Activated CD4-positive, alpha-beta T cell treated with anti-CD3 and anti-CD28 coated beads, Interleukin-2, amount 10 ng/mL, durations not matched to agents 7 days and 5 days (primary cell): ENCODE data around the gene NCBP1. TPM values are rescaled to one million over a fixed set of nuclear protein-coding genes. Genes with fewer than 3 reads are reported as not detected.
"Not testable (repeated sequence)": the region's sequence is repeated elsewhere in the genome, so short reads cannot be mapped to it uniquely, and the experiment has no call there.

ENCODE experiments used
- CTCF ChIA-PET: fragments of 350-600 bp; sonication (Branson Sonifier 250); formaldehyde crosslinking; loops from one replicate; lab custom pipeline; 2021; ENCODE audit warnings: antibody characterized with exemption; lab: Charles Lee
- POLR2A ChIA-PET: fragments of 350-600 bp; sonication (Branson Sonifier 250); formaldehyde crosslinking; loops from one replicate; lab custom pipeline; 2021; ENCODE audit warnings: antibody characterized with exemption; lab: Charles Lee
- DNase-seq: peaks from one replicate; pipeline ENCODE4 v3.0.0-alpha.2; 2020
- H3K27ac Mint-ChIP-seq: one replicate; pipeline ENCODE4 v1.8.0; 2021; ENCODE audit warnings: mild to moderate bottlenecking, moderate library complexity, mixed read lengths
- H3K27me3 Mint-ChIP-seq: one replicate; pipeline ENCODE4 v1.8.0; 2021; ENCODE audit warnings: mixed read lengths
- H3K36me3 Mint-ChIP-seq: one replicate; pipeline ENCODE4 v1.8.0; 2021; ENCODE audit warnings: low read depth, mixed read lengths
- H3K4me1 Mint-ChIP-seq: one replicate; pipeline ENCODE4 v1.8.0; 2021; ENCODE audit warnings: mixed read lengths
- H3K4me3 Mint-ChIP-seq: one replicate; pipeline ENCODE4 v1.8.0; 2021; ENCODE audit warnings: mild to moderate bottlenecking, moderate library complexity, mixed read lengths
- H3K9me3 Mint-ChIP-seq: one replicate; pipeline ENCODE4 v1.8.0; 2021; ENCODE audit warnings: mixed read lengths
- total RNA-seq, 2 experiments: library from RNA; stranded (reverse); gene quantifications; one replicate each; pipeline ENCODE4 v1.2.3, GENCODE V29; 2021

NCBP1 gene
- total RNA-seq, 2 experiments from 2014 or later: 42.4 to 51.1 TPM

DNA sequence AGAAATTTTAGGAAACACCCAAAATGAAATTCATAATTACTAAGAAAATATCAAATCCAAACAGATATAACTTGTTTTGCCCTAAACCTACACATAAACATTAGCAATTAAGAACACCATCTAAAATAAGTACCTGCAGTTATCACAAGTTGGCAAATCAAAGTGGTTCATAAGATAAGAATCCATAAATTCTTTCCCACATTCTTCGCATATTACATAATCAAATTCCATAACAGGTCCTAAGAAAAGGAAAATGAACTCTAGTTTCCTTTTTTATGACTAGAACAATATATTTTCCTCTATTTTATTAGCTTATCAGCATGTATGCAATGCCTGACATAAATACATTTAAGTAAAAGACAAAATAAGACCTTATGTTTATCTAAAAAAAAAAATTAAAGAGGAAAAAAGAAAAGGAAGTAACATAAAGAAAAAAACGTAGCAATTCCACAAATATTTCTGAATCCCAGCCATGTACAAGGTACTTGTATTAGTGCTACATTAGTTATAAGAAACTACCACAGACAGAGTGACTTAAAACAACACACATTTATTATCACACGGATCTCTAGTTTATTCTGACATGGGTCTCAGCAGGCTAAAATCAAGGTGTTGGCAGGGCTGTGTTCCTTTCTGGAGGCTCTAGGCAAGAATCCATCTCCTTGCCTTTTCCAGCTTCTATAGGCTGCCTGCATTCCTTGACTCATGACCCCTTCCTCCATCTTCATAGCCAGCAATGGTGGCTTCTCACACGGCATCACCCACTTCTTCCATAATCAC, 56.0 kb downstream of the NCBP1 start:
- H3K9me3 Mint-ChIP-seq: no peaks in the 10 kb centered on the region
- no peak overlapping the region for H3K27ac Mint-ChIP-seq
- H3K4me3 Mint-ChIP-seq: no peak overlapping the region
- ChIA-PET CTCF (interaction anchor here (0.6 to 1.5 kb wide), 2 partner anchors 15 to 156 kb away, joined by 3 to 5 read pairs; no protein-coding TSS in a partner anchor), POLR2A (interaction anchor here (0.7 kb wide), 1 partner anchor 1068 kb away, joined by 3 read pairs; no protein-coding TSS in a partner anchor)
- no peak for DNase-seq
- peaks cover 18% of the 10 kb centered on the region for H3K4me1 Mint-ChIP-seq
- no peaks in the 10 kb centered on the region for H3K27me3 Mint-ChIP-seq
- H3K36me3 Mint-ChIP-seq: peaks cover 53% of the 10 kb centered on the region

DNA sequence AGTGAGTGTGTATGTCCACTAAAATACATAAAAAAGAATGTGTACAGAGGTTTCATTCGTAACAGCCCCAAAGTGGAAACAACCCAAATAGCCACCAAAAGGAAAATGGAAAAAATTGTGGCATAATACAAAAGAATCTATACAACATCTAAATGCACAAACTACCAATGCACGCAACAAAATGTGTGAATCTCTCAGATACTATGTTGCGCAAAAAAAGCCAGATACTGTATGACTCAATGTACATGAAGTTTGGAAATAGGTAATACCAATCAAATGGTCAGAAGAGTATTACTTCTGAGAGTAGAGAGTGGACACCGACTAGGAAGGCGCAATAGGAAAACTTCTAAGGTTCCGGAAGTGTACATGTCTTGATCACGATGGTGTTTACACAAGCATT, 61.1 kb downstream of the NCBP1 start:
- DNase-seq: no peak
- H3K27ac Mint-ChIP-seq: no peak overlapping the region
- CTCF ChIA-PET: no interaction called here
- POLR2A ChIA-PET: no interaction called here
- peaks cover 52% of the 10 kb centered on the region for H3K4me1 Mint-ChIP-seq
- H3K36me3 Mint-ChIP-seq: peaks cover 34% of the 10 kb centered on the region
- H3K9me3 Mint-ChIP-seq: no peaks in the 10 kb centered on the region
- H3K4me3 Mint-ChIP-seq: peak overlapping the region; percentile 87
- no peaks in the 10 kb centered on the region for H3K27me3 Mint-ChIP-seq

DNA sequence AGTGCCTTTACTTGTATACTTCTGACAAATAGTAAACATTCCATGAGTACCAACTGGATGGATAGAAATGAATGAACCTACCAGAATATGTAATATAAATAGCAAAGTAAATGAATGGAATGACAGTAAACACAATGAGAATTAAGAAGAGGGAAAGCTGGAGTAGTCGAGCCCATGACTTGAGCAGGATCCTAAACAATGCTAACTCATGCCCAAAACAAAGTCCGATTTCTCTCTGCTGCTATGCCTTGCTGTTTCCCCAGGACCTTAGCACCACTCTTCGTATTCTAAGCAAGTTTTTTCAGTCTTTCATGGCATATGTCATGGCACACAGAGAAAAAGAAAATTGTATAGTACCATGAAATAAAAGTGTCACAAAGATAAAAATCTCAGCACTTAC, 61.8 kb downstream of the NCBP1 start:
- DNase-seq: no peak
- ChIA-PET CTCF (no interaction called here), POLR2A (no interaction called here)
- peaks cover 53% of the 10 kb centered on the region for H3K4me1 Mint-ChIP-seq
- peaks cover 31% of the 10 kb centered on the region for H3K36me3 Mint-ChIP-seq
- H3K4me3 Mint-ChIP-seq: peak overlapping the region; percentile 87
- no peak overlapping the region for H3K27ac Mint-ChIP-seq
- no peaks in the 10 kb centered on the region for H3K9me3 Mint-ChIP-seq
- no peaks in the 10 kb centered on the region for H3K27me3 Mint-ChIP-seq

DNA sequence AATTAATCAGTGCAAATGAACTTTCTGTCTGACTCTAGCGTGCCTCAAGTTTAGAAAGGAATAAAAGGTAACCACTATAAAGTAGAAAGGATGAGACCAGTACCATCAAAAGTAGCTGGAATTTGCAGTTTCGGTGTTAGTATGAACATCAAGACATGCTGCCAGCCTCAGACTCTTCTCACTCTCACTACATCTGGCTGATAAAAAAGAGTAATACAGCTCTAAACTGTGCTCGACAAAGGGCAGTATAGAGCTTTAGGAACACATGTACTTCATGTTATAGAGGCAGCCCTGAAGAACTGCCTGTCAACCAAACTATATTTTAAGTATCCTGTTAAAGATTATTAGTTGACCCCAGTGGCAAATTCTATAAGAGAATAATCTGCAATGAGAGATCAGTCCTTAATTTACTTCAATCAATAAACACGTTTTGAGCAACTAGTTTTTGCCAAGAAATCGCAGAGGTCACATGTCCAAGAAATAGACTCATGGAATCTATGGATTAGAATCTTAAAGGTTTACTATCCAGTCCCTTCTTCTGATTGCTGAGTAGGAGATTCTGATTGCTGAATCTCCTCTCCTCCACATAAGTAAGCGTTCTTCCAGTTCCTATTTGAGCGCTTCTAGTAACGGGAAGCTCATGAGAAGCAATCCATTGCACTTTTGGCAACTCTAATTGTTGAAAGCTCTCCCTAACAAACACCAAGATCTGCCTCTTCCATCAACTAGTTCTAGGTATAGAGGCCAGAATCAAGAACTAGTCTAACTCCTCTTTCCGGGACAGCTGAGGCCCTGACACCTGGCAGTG, 62.6 kb downstream of the NCBP1 start:
- ChIA-PET POLR2A (no interaction called here), CTCF (interaction anchor here (1.2 to 1.7 kb wide), 3 partner anchors 13 to 213 kb away, joined by 3 to 4 read pairs (median 4); no protein-coding TSS in a partner anchor)
- Mint-ChIP-seq H3K36me3 (peaks cover 26% of the 10 kb centered on the region), H3K27me3 (peaks cover 2% of the 10 kb centered on the region), H3K4me3 (peak overlapping the region; percentile 87), H3K4me1 (peaks cover 53% of the 10 kb centered on the region), H3K9me3 (no peaks in the 10 kb centered on the region), H3K27ac (peak overlapping the region; percentile 82)
- no peak for DNase-seq

DNA sequence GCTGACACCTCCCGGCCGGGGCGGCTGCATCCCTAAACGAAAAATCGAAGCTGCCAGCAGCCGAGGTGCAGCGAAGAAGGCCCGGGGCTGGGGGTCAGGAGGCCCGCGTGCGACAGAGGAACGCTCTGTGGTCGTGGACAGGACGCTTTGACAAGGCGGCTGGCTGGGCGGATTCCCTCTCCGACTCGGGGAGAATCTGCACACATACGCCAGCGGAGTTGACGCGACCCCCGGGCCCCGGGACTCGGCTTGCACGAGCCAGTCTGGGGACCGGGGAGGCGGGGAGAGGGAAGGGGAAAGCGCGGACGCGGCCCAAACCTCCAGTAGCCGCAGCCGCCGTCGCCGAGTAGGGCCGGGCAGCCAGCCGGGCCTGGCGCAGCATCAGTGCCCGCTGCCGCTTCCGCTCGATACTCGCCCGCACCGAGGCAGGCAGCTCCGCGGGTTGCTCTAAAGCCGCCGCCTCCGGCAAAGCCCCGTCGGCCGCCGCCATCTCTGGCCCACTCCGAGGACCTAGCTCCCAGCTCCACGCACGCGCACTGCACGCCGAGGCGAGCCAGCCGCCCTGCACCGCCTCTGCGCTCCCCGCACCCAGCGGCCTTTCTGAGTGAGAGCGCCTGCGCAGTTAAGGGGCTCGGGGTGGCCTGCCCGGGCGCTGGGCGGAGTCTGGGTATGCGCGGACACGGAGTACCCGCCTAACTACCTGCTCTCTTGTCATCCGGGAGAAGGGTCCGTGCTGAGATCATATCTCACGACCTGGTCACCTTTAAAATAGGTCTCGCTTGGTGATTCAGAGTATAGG, 63.4 kb downstream of the NCBP1 start, which contains the start of gene XPA:
Gene XPA, minus strand, starts transcription at position 538 of the 799 bp plus-strand sequence. Its CDS starts 48 bp downstream, at position 490.
- H3K4me1 Mint-ChIP-seq: peaks cover 53% of the 10 kb centered on the region
- no peaks in the 10 kb centered on the region for H3K9me3 Mint-ChIP-seq
- DNase-seq: peak; percentile 97
- POLR2A ChIA-PET: interaction anchor here (1.0 kb wide), 1 partner anchor 63 kb away, joined by 3 read pairs; the partner anchor contains the start of genes NCBP1 and TSTD2
- H3K36me3 Mint-ChIP-seq: peaks cover 21% of the 10 kb centered on the region
- peaks cover 6% of the 10 kb centered on the region for H3K27me3 Mint-ChIP-seq
- CTCF ChIA-PET: interaction anchor here (0.6 to 1.7 kb wide), 5 partner anchors 9 to 213 kb away, joined by 3 to 4 read pairs (median 3); no protein-coding TSS in a partner anchor
- H3K27ac Mint-ChIP-seq: peak within 1 kb of the TSS; percentile 82
- peak within 1 kb of the TSS; percentile 87 for H3K4me3 Mint-ChIP-seq

DNA sequence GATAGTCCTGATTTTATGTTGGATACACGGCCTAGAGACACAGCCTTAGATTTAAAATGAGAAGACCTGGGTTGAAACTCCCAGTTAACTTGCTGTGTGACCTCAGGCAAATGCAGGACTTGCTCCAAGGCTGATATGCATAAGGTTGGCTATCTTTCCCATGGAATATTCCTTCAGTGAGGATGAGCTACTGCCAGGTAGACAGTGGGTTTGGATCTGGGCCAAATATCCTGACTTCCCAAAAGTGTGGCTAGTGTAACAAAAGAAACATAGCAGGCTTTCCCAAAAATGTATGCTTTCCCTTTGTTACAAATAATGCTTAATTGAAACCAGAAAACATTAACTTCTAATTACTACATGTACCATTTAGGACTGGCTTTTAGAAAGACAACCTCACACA, 64.2 kb downstream of the NCBP1 start:
- Mint-ChIP-seq H3K36me3 (peaks cover 17% of the 10 kb centered on the region), H3K9me3 (no peaks in the 10 kb centered on the region), H3K27me3 (peaks cover 6% of the 10 kb centered on the region), H3K27ac (peak overlapping the region; percentile 82), H3K4me3 (peak overlapping the region; percentile 87), H3K4me1 (peaks cover 53% of the 10 kb centered on the region)
- ChIA-PET CTCF (interaction anchor here (1.3 to 1.7 kb wide), 2 partner anchors 17 to 40 kb away, joined by 3 to 4 read pairs; no protein-coding TSS in a partner anchor), POLR2A (no interaction called here)
- no peak for DNase-seq

DNA sequence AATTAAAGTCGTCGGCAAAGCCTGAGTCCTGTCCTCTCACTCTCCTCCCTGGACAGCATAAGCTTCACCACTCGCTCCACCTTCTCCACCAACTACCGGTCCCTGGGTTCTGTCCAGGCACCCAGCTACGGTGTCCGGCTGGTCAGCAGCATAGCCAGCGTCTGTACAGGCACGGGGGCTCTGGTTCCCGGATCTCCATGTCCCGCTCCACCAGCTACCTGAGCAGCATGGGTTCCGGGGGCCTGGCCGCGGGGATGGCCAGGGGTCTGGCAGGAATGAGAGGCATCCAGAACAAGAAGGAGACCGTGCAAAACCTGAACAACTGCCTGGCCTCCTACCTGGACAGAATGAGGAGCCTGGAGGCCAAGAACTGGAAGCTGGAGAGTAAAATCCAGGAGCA, 65.2 kb downstream of the NCBP1 start:
- CTCF ChIA-PET: interaction anchor here (0.6 to 0.8 kb wide), 2 partner anchors 239 to 660 kb away, joined by 3 to 4 read pairs; partner anchors contain the start of gene CTSV
- Mint-ChIP-seq H3K27me3 (peaks cover 6% of the 10 kb centered on the region), H3K36me3 (peaks cover 10% of the 10 kb centered on the region), H3K27ac (no peak overlapping the region), H3K4me3 (no peak overlapping the region), H3K9me3 (no peaks in the 10 kb centered on the region), H3K4me1 (peaks cover 51% of the 10 kb centered on the region)
- DNase-seq: no peak
- POLR2A ChIA-PET: no interaction called here

DNA sequence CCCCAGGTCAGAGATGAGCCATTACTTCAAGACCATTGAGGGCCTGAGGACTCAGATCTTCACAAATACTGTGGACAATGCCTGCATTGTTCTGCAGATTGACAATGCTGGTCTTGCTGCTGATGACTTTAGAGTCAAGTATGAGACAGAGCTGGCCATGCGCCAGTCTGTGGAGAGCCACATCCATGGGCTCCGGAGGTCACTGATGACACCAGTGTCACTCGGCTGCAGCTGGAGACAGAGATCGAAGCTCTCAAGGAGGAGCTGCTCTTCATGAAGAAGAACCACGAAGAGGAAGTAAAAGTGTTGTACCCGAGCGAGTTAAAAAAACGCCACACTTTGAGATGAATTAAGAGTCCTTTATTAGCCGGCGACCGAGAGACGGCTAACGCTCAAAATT, 65.7 kb downstream of the NCBP1 start:
- Mint-ChIP-seq H3K27ac (peak overlapping the region; percentile 28), H3K4me1 (peaks cover 51% of the 10 kb centered on the region)
- POLR2A ChIA-PET, H3K4me3 Mint-ChIP-seq, H3K36me3 Mint-ChIP-seq, DNase-seq, H3K9me3 Mint-ChIP-seq, H3K27me3 Mint-ChIP-seq: not testable (repeated sequence)
- CTCF ChIA-PET: interaction anchor here (0.6 to 0.8 kb wide), 2 partner anchors 238 to 661 kb away, joined by 3 to 4 read pairs; partner anchors contain the start of gene CTSV

DNA sequence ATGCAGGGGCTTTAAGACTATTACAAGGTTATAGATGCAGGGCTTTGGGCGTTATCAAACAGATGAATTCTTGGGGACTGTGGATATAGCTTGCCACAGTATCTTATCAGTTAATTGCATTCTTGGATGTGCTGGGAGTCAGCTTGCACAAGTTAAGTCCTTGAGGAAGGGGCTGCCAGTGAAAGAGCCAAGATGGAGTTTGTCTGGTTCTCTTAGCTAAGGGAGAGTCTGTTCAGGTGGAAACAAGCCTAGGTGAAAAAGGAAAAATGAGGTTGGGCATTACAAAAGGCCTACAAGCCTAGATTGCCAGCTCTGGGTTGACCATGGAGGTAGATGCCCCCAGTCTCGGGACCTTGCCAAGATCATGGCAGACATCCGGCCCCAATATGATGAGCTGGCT, 66.2 kb downstream of the NCBP1 start:
- H3K36me3 Mint-ChIP-seq, POLR2A ChIA-PET, DNase-seq, H3K4me3 Mint-ChIP-seq, H3K9me3 Mint-ChIP-seq, H3K27me3 Mint-ChIP-seq, H3K27ac Mint-ChIP-seq: not testable (repeated sequence)
- peaks cover 51% of the 10 kb centered on the region for H3K4me1 Mint-ChIP-seq
- CTCF ChIA-PET: interaction anchor here (1.5 kb wide), 1 partner anchor 21 kb away, joined by 3 read pairs; no protein-coding TSS in a partner anchor

DNA sequence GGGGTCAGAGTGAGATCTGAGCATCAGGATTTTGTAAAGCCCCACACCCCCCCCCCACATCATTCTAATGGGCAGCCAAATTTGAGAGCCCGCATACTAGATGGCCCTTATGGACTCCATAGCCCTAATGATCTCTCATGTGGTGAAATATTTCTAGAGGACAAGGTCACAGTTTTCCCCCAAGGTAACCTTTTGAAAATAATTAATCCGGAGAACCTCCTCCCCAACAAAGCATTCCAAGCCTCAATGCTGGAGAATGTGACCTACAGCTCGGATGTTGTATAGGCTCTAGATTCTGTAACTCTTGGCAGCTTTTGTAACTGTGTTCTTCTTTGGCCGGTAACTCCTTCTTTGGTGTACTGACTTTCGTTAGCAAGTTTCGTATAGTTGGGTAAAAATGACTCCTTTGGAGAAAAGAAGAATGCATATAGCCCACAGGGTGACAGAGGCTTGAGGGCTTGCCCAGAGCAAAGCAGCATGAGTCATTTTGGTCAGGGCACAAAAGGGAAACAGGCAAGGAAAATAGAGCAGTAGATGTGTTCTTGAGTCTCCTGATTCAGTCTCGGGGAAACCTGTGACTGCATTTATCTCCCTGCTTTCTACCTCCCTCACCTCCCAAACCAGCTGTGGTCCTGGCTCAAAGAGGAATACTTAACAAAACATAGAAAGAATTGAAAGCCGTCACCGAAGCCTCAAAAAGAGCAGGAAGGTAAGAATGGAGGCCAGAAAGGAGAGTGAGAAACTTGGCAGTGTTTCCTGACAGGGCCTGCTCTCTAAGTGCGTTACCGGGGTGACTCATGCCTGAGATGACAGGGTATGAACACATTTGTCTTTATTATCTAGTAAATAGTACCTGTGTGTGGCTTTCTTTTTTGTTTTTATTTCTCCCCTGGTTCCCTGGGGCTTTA, 70.1 kb downstream of the NCBP1 start:
- Mint-ChIP-seq H3K36me3 (no peaks in the 10 kb centered on the region), H3K4me3 (no peak overlapping the region), H3K4me1 (peaks cover 34% of the 10 kb centered on the region), H3K27ac (peak overlapping the region; percentile 84), H3K9me3 (no peaks in the 10 kb centered on the region), H3K27me3 (peaks cover 30% of the 10 kb centered on the region)
- ChIA-PET POLR2A (interaction anchor here (0.7 kb wide), 1 partner anchor 186 kb away, joined by 3 read pairs; no protein-coding TSS in a partner anchor), CTCF (no interaction called here)
- DNase-seq: no peak

DNA sequence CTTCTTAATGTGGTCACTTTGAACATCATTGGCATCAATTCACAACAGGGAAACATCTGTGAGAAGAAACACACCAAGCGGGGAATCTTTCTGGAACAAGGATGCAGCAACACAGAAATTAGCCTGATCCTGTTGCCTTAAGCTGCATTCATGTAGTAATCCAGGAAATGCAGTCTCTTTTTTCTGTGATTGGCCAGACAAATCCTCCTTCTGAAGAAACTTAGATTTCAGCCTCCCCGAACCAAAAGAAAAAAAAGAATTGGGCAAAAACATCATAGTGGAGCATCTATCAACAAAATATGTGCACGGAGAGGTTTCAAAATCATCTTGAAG, 70.7 kb downstream of the NCBP1 start:
- no peak overlapping the region for H3K27ac Mint-ChIP-seq
- no peaks in the 10 kb centered on the region for H3K36me3 Mint-ChIP-seq
- no peaks in the 10 kb centered on the region for H3K9me3 Mint-ChIP-seq
- H3K4me3 Mint-ChIP-seq: no peak overlapping the region
- CTCF ChIA-PET: no interaction called here
- POLR2A ChIA-PET: interaction anchor here (0.7 kb wide), 1 partner anchor 185 kb away, joined by 3 read pairs; no protein-coding TSS in a partner anchor
- no peak for DNase-seq
- peaks cover 32% of the 10 kb centered on the region for H3K27me3 Mint-ChIP-seq
- peaks cover 32% of the 10 kb centered on the region for H3K4me1 Mint-ChIP-seq
